ENCODE measurements around the gene PPP2R1B. TPM values are rescaled to one million over a fixed set of nuclear protein-coding genes. Genes with fewer than 3 reads are reported as not detected.

PPP2R1B gene
- total RNA-seq, 4 donors from 2014 or later, result 30.9 to 139 (median 78.8) TPM

GRCh38 chr11:111736621-111737443, 29.4 kb downstream of the PPP2R1B start:
- no peak for TF ChIP-seq CTCF (IDR thresholded peaks at IDR 0.05)
- ATAC-seq (ENCODE audit: low FRiP score) (no peak), DNase-seq (ENCODE audit: low spot score) (no peak)

- ATAC-seq (ENCODE audit: low FRiP score) (peak; percentile 19), DNase-seq (ENCODE audit: low spot score) (no peak)
- no peak for TF ChIP-seq CTCF (IDR thresholded peaks at IDR 0.05)
Measured at GRCh38 chr11:111736181-111736590, 30.0 kb downstream of the PPP2R1B start.

GRCh38 chr11:111735262-111736116, 30.7 kb downstream of the PPP2R1B start:
- ATAC-seq (ENCODE audit: low FRiP score) (peak; percentile 75), DNase-seq (ENCODE audit: low spot score) (peak; percentile 70)
- no peak for TF ChIP-seq CTCF (IDR thresholded peaks at IDR 0.05)

GRCh38 chr11:111734954-111735261, 31.3 kb downstream of the PPP2R1B start:
- no peak for ATAC-seq (ENCODE audit: low FRiP score)
- TF ChIP-seq CTCF (IDR thresholded peaks at IDR 0.05), result no peak
- DNase-seq (ENCODE audit: low spot score), result no peak

- no peak for DNase-seq (ENCODE audit: low spot score)
- TF ChIP-seq CTCF (IDR thresholded peaks at IDR 0.05), result no peak
- no peak for ATAC-seq (ENCODE audit: low FRiP score)
Measured at GRCh38 chr11:111734101-111734953, 31.9 kb downstream of the PPP2R1B start.

- ATAC-seq (ENCODE audit: low FRiP score), result no peak
- TF ChIP-seq CTCF (IDR thresholded peaks at IDR 0.05), result no peak
- no peak for DNase-seq (ENCODE audit: low spot score)
Measured at GRCh38 chr11:111733611-111734088, 32.5 kb downstream of the PPP2R1B start.
